Neural progenitor cell (in vitro differentiated cells): ENCODE results near the gene CLCNKA. TPM values are rescaled to one million over a fixed set of nuclear protein-coding genes. Genes with fewer than 3 reads are reported as not detected.
"Not testable (repeated sequence)": the region's sequence is repeated elsewhere in the genome, so short reads cannot be mapped to it uniquely, and the experiment has no call there.

Source experiments
- DNase-seq: peaks from one replicate; pipeline ENCODE4 v3.0.0-alpha.2; 2016; ENCODE audit warnings: low spot score
- H2AFZ ChIP-seq: fragments of 200-600 bp; sonication (generic); replicated peaks from 2 replicates; pipeline ENCODE4 v1.6.1; 2016; ENCODE audit warnings: antibody characterized with exemption
- H3F3A ChIP-seq: fragments of 200-600 bp; sonication (generic); 2 replicates; pipeline ENCODE4 v1.6.1; 2016; ENCODE audit warnings: antibody characterized with exemption, low read depth
- H3K27ac ChIP-seq: fragments of 200-600 bp; sonication (generic); 2 replicates; pipeline ENCODE4 v1.5.1; 2016; ENCODE audit warnings: mild to moderate bottlenecking
- H3K27me3 ChIP-seq: fragments of 200-600 bp; sonication (generic); 2 replicates; pipeline ENCODE4 v1.6.1; 2016; ENCODE audit warnings: mild to moderate bottlenecking, moderate library complexity
- H3K36me3 ChIP-seq: fragments of 200-600 bp; sonication (generic); 2 replicates; pipeline ENCODE4 v1.5.1; 2016
- H3K4me1 ChIP-seq: fragments of 200-600 bp; sonication (generic); 2 replicates; pipeline ENCODE4 v1.6.1; 2016; ENCODE audit warnings: mixed run types
- H3K4me2 ChIP-seq: fragments of 200-600 bp; sonication (generic); 2 replicates; pipeline ENCODE4 v1.6.1; 2016
- H3K4me3 ChIP-seq: fragments of 200-600 bp; sonication (generic); 2 replicates; pipeline ENCODE4 v1.5.1; 2016
- H3K79me2 ChIP-seq: fragments of 200-600 bp; sonication (generic); 2 replicates; pipeline ENCODE4 v1.6.1; 2016; ENCODE audit warnings: low read depth
- H3K9ac ChIP-seq: fragments of 200-600 bp; sonication (generic); 2 replicates; pipeline ENCODE4 v1.6.1; 2016
- H3K9me3 ChIP-seq: fragments of 200-600 bp; sonication (generic); 2 replicates; pipeline ENCODE4 v1.5.1; 2016; ENCODE audit warnings: low read depth
- H4K20me1 ChIP-seq: fragments of 200-600 bp; sonication (generic); 2 replicates; pipeline ENCODE4 v1.6.1; 2016; ENCODE audit warnings: low read depth
- H3K27ac Mint-ChIP-seq: 3 replicates; pipeline ENCODE4 v1.8.0; 2021; ENCODE audit warnings: mixed read lengths
- H3K27me3 Mint-ChIP-seq: 2 replicates; pipeline ENCODE4 v1.8.0; 2022; ENCODE audit warnings: low read depth, mild to moderate bottlenecking, inconsistent platforms, moderate library complexity, mixed read lengths; ENCODE audit not compliant: insufficient read depth
- H3K36me3 Mint-ChIP-seq: 3 replicates; pipeline ENCODE4 v1.8.0; 2021; ENCODE audit warnings: mixed read lengths
- H3K4me1 Mint-ChIP-seq: 3 replicates; pipeline ENCODE4 v1.8.0; 2021; ENCODE audit warnings: mixed read lengths
- H3K4me3 Mint-ChIP-seq: 3 replicates; pipeline ENCODE4 v1.8.0; 2021; ENCODE audit warnings: mild to moderate bottlenecking, moderate library complexity, mixed read lengths
- H3K9me3 Mint-ChIP-seq: 3 replicates; pipeline ENCODE4 v1.8.0; 2020; ENCODE audit warnings: mixed read lengths
- CTCF ChIP-seq: fragments of 200-600 bp; sonication (generic); IDR thresholded peaks from 2 replicates; pipeline ENCODE4 v1.5.1; 2017; ENCODE audit warnings: antibody characterized with exemption, mild to moderate bottlenecking
- EZH2 ChIP-seq: fragments of 200-600 bp; sonication (generic); IDR thresholded peaks from 2 replicates; pipeline ENCODE4 v1.6.1; 2017; ENCODE audit warnings: antibody characterized with exemption, mild to moderate bottlenecking, moderate library complexity
- EZH2phosphoT487 ChIP-seq: fragments of 200-600 bp; sonication (generic); IDR thresholded peaks from 2 replicates; pipeline ENCODE4 v1.6.1; 2017; ENCODE audit warnings: antibody characterized with exemption
- total RNA-seq: library from RNA; depleted of rRNA; stranded (reverse); fragments of >200 nt; gene quantifications from 2 replicates; pipeline ENCODE4 v1.2.3, GENCODE V29; 2015; ENCODE audit warnings: low replicate concordance

Gene CLCNKA
- total RNA-seq, 1 donor from 2014 or later, result not detected

- not testable (repeated sequence) for H3K79me2 ChIP-seq, H4K20me1 ChIP-seq, H3K4me2 ChIP-seq, H3K36me3 ChIP-seq, H3K4me3 Mint-ChIP-seq, H3K9me3 Mint-ChIP-seq, H3K36me3 Mint-ChIP-seq, H3F3A ChIP-seq, DNase-seq, H3K27ac Mint-ChIP-seq, H2AFZ ChIP-seq, H3K27me3 ChIP-seq, H3K9ac ChIP-seq, H3K27me3 Mint-ChIP-seq, H3K4me1 ChIP-seq, H3K27ac ChIP-seq, H3K4me3 ChIP-seq, H3K9me3 ChIP-seq
- H3K4me1 Mint-ChIP-seq, result peaks cover 14% of the 10 kb centered on the region
Measured at GRCh38 chr1:16058394-16059120, 36.7 kb downstream of the CLCNKA start.

DNA sequence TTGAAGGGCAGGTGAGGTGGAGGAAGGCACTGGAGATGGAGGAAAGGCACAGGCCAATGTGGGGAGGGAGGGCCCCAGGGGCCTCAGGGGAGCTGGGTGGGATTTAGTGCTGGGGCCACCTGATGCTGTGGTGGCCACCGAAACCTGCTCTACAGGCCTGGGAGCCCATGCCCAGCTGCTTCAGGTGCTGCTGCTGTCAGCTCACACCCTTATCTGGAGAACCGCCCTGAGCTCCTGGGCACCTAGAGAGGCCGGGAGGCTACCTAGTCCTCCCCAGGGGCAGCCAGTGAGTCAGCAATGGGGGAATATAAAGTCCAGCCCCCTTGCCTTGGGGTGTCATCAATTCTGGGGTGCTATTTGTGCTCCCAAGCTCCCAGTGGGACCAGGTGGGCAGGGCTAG lies 39.4 kb downstream of the CLCNKA start:
- no peaks in the 10 kb centered on the region for H3K27me3 ChIP-seq
- DNase-seq, result no peak
- no peaks in the 10 kb centered on the region for H3K9me3 ChIP-seq
- peaks cover 32% of the 10 kb centered on the region for H3K4me1 Mint-ChIP-seq
- peaks cover 15% of the 10 kb centered on the region for H3K4me1 ChIP-seq
- no peak overlapping the region for H3K4me2 ChIP-seq
- no peak overlapping the region for H3K9ac ChIP-seq
- no peaks in the 10 kb centered on the region for H3K36me3 Mint-ChIP-seq
- no peak overlapping the region for H3K27ac ChIP-seq
- no peak overlapping the region for H3K4me3 ChIP-seq
- no peak overlapping the region for H3K27ac Mint-ChIP-seq
- H3K4me3 Mint-ChIP-seq, result no peak overlapping the region
- no peaks in the 10 kb centered on the region for H3K9me3 Mint-ChIP-seq
- H3K27me3 Mint-ChIP-seq, result peaks cover 10% of the 10 kb centered on the region
- no peaks in the 10 kb centered on the region for H3F3A ChIP-seq
- H4K20me1 ChIP-seq, result no peaks in the 10 kb centered on the region
- no peaks in the 10 kb centered on the region for H3K36me3 ChIP-seq
- H3K79me2 ChIP-seq, result no peaks in the 10 kb centered on the region
- H2AFZ ChIP-seq, result no peak overlapping the region
- TF ChIP-seq CTCF (no peak), EZH2phosphoT487 (no peak), EZH2 (no peak)

GRCh38 chr1:16061989-16062686 lies 40.3 kb downstream of the CLCNKA start:
- peak overlapping the region; percentile 43 for H3K27ac Mint-ChIP-seq
- peaks cover 16% of the 10 kb centered on the region for H3K4me1 ChIP-seq
- H3K36me3 Mint-ChIP-seq, DNase-seq, H3K27me3 ChIP-seq, H3K9ac ChIP-seq, H3K79me2 ChIP-seq, H2AFZ ChIP-seq, H3K9me3 Mint-ChIP-seq, H3K4me3 ChIP-seq, H3F3A ChIP-seq, H4K20me1 ChIP-seq, H3K36me3 ChIP-seq, H3K9me3 ChIP-seq, H3K4me2 ChIP-seq, H3K27ac ChIP-seq, H3K4me3 Mint-ChIP-seq: not testable (repeated sequence)
- peaks cover 40% of the 10 kb centered on the region for H3K4me1 Mint-ChIP-seq
- H3K27me3 Mint-ChIP-seq, result peaks cover 10% of the 10 kb centered on the region

GRCh38 chr1:16062687-16063075 lies 40.8 kb downstream of the CLCNKA start:
- H3K9ac ChIP-seq, H3K27me3 ChIP-seq, H3K36me3 Mint-ChIP-seq, DNase-seq, H2AFZ ChIP-seq, H3K27ac ChIP-seq, H3K9me3 Mint-ChIP-seq, H3K4me2 ChIP-seq, H3K4me3 ChIP-seq, H3K4me3 Mint-ChIP-seq, H4K20me1 ChIP-seq, H3K9me3 ChIP-seq, H3K36me3 ChIP-seq, H3F3A ChIP-seq, H3K79me2 ChIP-seq: not testable (repeated sequence)
- H3K4me1 Mint-ChIP-seq, result peaks cover 45% of the 10 kb centered on the region
- peaks cover 22% of the 10 kb centered on the region for H3K4me1 ChIP-seq
- H3K27me3 Mint-ChIP-seq, result peaks cover 15% of the 10 kb centered on the region
- H3K27ac Mint-ChIP-seq, result peak overlapping the region; percentile 43
